Jurkat, Clone E6-1 (cell line): ENCODE measurements around the gene NLK.
"Not testable (repeated sequence)": the region's sequence is repeated elsewhere in the genome, so short reads cannot be mapped to it uniquely, and the experiment has no call there.

ENCODE experiments used
- DNase-seq: peaks from one replicate; pipeline ENCODE4 v3.0.0-alpha.2; 2011; ENCODE audit warnings: low read depth, low spot score
- H3K4me3 ChIP-seq: 2 replicates; pipeline ENCODE4 v1.5.1; 2011; ENCODE audit warnings: mild to moderate bottlenecking, low read length, control low read depth, moderate library complexity

NLK gene

GRCh38 chr17:28174352-28175046 is 132.0 kb downstream of the NLK start:
- H3K4me3 ChIP-seq: no peak overlapping the region
- DNase-seq: peak; percentile 92

- H3K4me3 ChIP-seq: no peak overlapping the region
- no peak for DNase-seq
Measured at GRCh38 chr17:28177351-28177750, 134.9 kb downstream of the NLK start.

GRCh38 chr17:28178800-28179199 is 136.3 kb downstream of the NLK start:
- no peak for DNase-seq
- H3K4me3 ChIP-seq: no peak overlapping the region

GRCh38 chr17:28180449-28180848 is 138.0 kb downstream of the NLK start:
- no peak for DNase-seq
- no peak overlapping the region for H3K4me3 ChIP-seq

GRCh38 chr17:28181568-28181967 is 139.1 kb downstream of the NLK start:
- no peak for DNase-seq
- H3K4me3 ChIP-seq: no peak overlapping the region

GRCh38 chr17:28182559-28182958 is 140.1 kb downstream of the NLK start:
- DNase-seq: no peak
- H3K4me3 ChIP-seq: no peak overlapping the region

- no peak for DNase-seq
- no peak overlapping the region for H3K4me3 ChIP-seq
Measured at GRCh38 chr17:28185658-28186057, 143.2 kb downstream of the NLK start.

GRCh38 chr17:28186472-28186871 is 144.0 kb downstream of the NLK start:
- not testable (repeated sequence) for DNase-seq, H3K4me3 ChIP-seq

GRCh38 chr17:28187931-28188330 is 145.5 kb downstream of the NLK start:
- DNase-seq: no peak
- no peak overlapping the region for H3K4me3 ChIP-seq

- H3K4me3 ChIP-seq: no peak overlapping the region
- no peak for DNase-seq
Measured at GRCh38 chr17:28188841-28189263, 146.4 kb downstream of the NLK start.

- no peak for DNase-seq
- H3K4me3 ChIP-seq: no peak overlapping the region
Measured at GRCh38 chr17:28189667-28190066, 147.2 kb downstream of the NLK start.

GRCh38 chr17:28191018-28191417 is 148.5 kb downstream of the NLK start:
- no peak overlapping the region for H3K4me3 ChIP-seq
- no peak for DNase-seq

GRCh38 chr17:28193241-28193640 is 150.8 kb downstream of the NLK start:
- H3K4me3 ChIP-seq: no peak overlapping the region
- DNase-seq: no peak

- no peak for DNase-seq
- no peak overlapping the region for H3K4me3 ChIP-seq
Measured at GRCh38 chr17:28194382-28194781, 151.9 kb downstream of the NLK start.

- DNase-seq: no peak
- no peak overlapping the region for H3K4me3 ChIP-seq
Measured at GRCh38 chr17:28196636-28197035, 154.2 kb downstream of the NLK start.

- no peak overlapping the region for H3K4me3 ChIP-seq
- no peak for DNase-seq
Measured at GRCh38 chr17:28199115-28199514, 156.6 kb downstream of the NLK start.

- H3K4me3 ChIP-seq: no peak overlapping the region
- no peak for DNase-seq
Measured at GRCh38 chr17:28199728-28200127, 157.3 kb downstream of the NLK start.

GRCh38 chr17:28201315-28201714 is 158.8 kb downstream of the NLK start:
- no peak for DNase-seq
- H3K4me3 ChIP-seq: no peak overlapping the region

- no peak overlapping the region for H3K4me3 ChIP-seq
Measured at GRCh38 chr17:28204244-28204643, 161.8 kb downstream of the NLK start.

GRCh38 chr17:28204751-28205150 is 162.3 kb downstream of the NLK start:
- no peak for DNase-seq

More at GRCh38 chr17:28204244-28204643, 161.8 kb downstream of the NLK start:
- no peak for DNase-seq

GRCh38 chr17:28206292-28206691 is 163.8 kb downstream of the NLK start:
- H3K4me3 ChIP-seq: no peak overlapping the region
- no peak for DNase-seq

More at GRCh38 chr17:28204751-28205150, 162.3 kb downstream of the NLK start:
- H3K4me3 ChIP-seq: no peak overlapping the region
